ENCODE results near the gene AKT3.

GRCh38 chr1:243748706-243749283, 101.2 kb downstream of the AKT3 start:
- no peak for TF ChIP-seq USF2 (IDR thresholded peaks at IDR 0.05)
- TF ChIP-seq CTCF (IDR thresholded peaks at IDR 0.05), result peak; percentile 81
- no peak for TF ChIP-seq EP300 (IDR thresholded peaks at IDR 0.05)
- no peak for TF ChIP-seq POLR2A (IDR thresholded peaks at IDR 0.05; ENCODE audit: low read length)
- no peak for TF ChIP-seq CHD2 (IDR thresholded peaks at IDR 0.05; ENCODE audit: low read length, partially characterized antibody)
- TF ChIP-seq MAX (IDR thresholded peaks at IDR 0.05), result no peak
- TF ChIP-seq NFE2L2 (conservative IDR thresholded peaks at IDR 0.05; ENCODE audit: low read length), result no peak
- TF ChIP-seq ESRRA (IDR thresholded peaks at IDR 0.05; ENCODE audit: borderline replicate concordance, low read length), result no peak
- TF ChIP-seq CBX8 (IDR thresholded peaks at IDR 0.05), result no peak
- no peak for TF ChIP-seq CEBPB (IDR thresholded peaks at IDR 0.05)
- no peak for TF ChIP-seq ELK1 (IDR thresholded peaks at IDR 0.05; ENCODE audit: low read depth, low read length)

Measured in A549 (cell line).